DOHH2 (cell line): ENCODE data around the gene PRKAG1.

Source experiments
- H3F3A ChIP-seq: fragments of 200-600 bp; sonication (generic), shearing (Covaris generic); 2 replicates; pipeline ENCODE4 v1.6.0; 2016; ENCODE audit warnings: antibody characterized with exemption, mild to moderate bottlenecking; ENCODE audit not compliant: control insufficient read depth, insufficient read depth
- H3K27ac ChIP-seq: fragments of 200-600 bp; sonication (generic); 2 replicates; pipeline ENCODE4 v1.5.1; 2014; ENCODE audit warnings: low read depth, mild to moderate bottlenecking, low read length, moderate library complexity
- H3K27me3 ChIP-seq: fragments of 200-600 bp; sonication (generic); 2 replicates; pipeline ENCODE4 v1.6.1; 2014; ENCODE audit warnings: mild to moderate bottlenecking, low read length, mixed read lengths; ENCODE audit not compliant: control insufficient read depth
- H3K36me3 ChIP-seq: fragments of 200-600 bp; sonication (generic); 2 replicates; pipeline ENCODE4 v1.6.1; 2014; ENCODE audit warnings: mild to moderate bottlenecking, low read length, moderate library complexity, mixed read lengths; ENCODE audit not compliant: control insufficient read depth
- H3K4me1 ChIP-seq: fragments of 200-600 bp; sonication (generic); 2 replicates; pipeline ENCODE4 v1.6.1; 2014; ENCODE audit warnings: mild to moderate bottlenecking, low read length, mixed read lengths; ENCODE audit not compliant: control insufficient read depth
- H3K4me2 ChIP-seq: fragments of 200-600 bp; sonication (generic); 2 replicates; pipeline ENCODE4 v1.6.0; 2014; ENCODE audit warnings: mild to moderate bottlenecking, low read length, moderate library complexity
- H3K4me3 ChIP-seq: fragments of 200-600 bp; sonication (generic); 2 replicates; pipeline ENCODE4 v1.5.1; 2014; ENCODE audit warnings: mild to moderate bottlenecking, low read length, mixed read lengths
- H3K79me2 ChIP-seq: fragments of 200-600 bp; sonication (generic); 2 replicates; pipeline ENCODE4 v1.6.1; 2014; ENCODE audit warnings: mild to moderate bottlenecking, low read length, mixed read lengths; ENCODE audit not compliant: control insufficient read depth
- H3K9me2 ChIP-seq: fragments of 200-600 bp; sonication (generic); replicated peaks from 2 replicates; pipeline ENCODE4 v1.6.1; 2014; ENCODE audit warnings: mild to moderate bottlenecking, low read length, mixed read lengths; ENCODE audit not compliant: control insufficient read depth
- H3K9me3 ChIP-seq: fragments of 200-600 bp; sonication (generic); 2 replicates; pipeline ENCODE4 v1.6.1; 2014; ENCODE audit warnings: antibody characterized with exemption, low read length, mixed read lengths; ENCODE audit not compliant: control insufficient read depth, insufficient read depth
- H4K20me1 ChIP-seq: fragments of 200-600 bp; sonication (generic); 2 replicates; pipeline ENCODE4 v1.6.0; 2014; ENCODE audit warnings: low read depth, mild to moderate bottlenecking, antibody characterized with exemption, low read length, moderate library complexity; ENCODE audit not compliant: control insufficient read depth, insufficient read depth
- EZH2phosphoT487 ChIP-seq: fragments of 200-600 bp; sonication (generic); IDR thresholded peaks from 2 replicates; pipeline ENCODE4 v1.6.1; 2017; ENCODE audit warnings: borderline replicate concordance, mild to moderate bottlenecking, antibody characterized with exemption, low read length, moderate library complexity, mixed read lengths
- TF ChIP-seq, protein P1 (sequence below): fragments of 200-600 bp; sonication (generic); IDR thresholded peaks from one replicate; pipeline ENCODE4 v1.5.1; 2014; ENCODE audit warnings: antibody characterized with exemption, mild to moderate bottlenecking, low read depth, low read length; ENCODE audit not compliant: poor library complexity, severe bottlenecking

Gene PRKAG1

DNA sequence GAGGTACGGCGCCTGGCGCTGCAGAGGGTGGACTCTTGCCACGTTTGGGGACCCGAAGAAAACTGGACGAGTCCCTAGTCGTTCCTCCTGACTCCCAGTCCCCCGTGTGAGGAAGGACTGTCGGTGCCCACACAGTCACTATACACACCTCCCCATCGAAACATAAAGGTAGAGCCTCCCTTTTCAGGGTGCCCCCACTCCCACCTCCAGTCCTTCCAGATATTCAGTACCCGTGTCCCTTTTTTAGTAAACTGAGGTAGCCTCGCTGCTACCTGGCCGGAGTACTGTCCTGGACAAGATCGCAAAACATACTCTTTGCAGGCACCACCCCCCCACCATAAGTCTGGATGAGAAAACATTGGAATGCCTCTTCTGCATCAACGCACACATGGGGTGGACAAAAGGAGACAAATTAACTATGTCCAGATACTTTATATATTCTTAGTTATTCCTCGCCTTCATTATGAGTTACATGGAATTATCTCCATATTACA is 42.6 kb upstream of the PRKAG1 start:
- peaks cover 57% of the 10 kb centered on the region for H3K79me2 ChIP-seq

DNA sequence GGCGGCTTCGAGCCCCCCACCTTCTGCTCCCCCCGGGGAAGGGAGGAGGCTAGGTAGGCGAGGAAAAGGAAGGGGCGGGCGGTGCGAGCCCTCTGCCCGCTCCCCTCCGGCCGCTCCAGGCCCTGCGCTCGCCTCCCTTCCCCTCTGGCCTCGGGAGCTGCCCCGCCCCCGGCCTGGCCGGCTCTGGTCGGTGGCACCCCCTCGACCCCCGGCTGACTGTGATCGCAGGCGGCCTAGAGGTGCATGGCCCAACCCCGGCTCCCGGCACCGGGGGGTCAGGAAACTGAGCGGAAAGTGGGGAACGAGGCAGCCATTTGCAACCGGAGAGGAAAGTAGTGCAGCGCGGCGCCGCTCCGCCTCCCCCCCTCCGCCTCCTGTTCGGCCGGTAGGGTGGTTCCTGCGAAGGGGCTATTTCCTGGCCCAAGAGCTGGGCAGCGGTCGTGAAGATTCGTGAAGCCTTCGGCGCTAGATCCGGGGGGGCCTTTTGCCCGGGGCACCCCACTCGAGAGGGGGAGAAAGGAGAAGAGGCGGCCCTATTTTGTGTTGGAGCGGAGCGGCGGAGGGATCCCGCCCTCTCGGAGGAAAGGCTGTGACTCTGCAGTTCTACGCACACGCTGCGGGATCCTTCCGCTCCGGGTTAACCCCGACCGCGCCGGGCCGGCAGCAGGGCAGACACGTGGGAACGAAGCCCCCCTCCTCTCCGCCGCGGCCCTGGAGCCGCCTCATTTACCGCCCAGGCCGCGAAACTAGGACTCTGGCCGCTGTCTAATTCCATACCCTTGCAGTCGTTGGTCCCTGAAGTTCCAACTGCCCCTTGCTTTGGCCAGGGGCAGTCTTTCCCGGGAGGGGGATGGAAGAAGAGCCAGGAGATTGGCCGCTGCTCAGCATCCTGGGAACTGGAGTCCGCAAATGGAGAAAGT is 41.9 kb upstream of the PRKAG1 start, which contains the start of gene KMT2D:
Gene KMT2D (minus strand): TSS at position 558 of the 920 bp plus-strand sequence. CDS start 5,470 bp downstream, outside the sequence.
- H4K20me1 ChIP-seq: peaks cover 19% of the 10 kb centered on the region
- peaks cover 27% of the 10 kb centered on the region for H3K36me3 ChIP-seq
- no peaks in the 10 kb centered on the region for H3K27me3 ChIP-seq
- peaks cover 64% of the 10 kb centered on the region for H3K79me2 ChIP-seq
- H3K4me2 ChIP-seq: peak within 1 kb of the TSS; percentile 82
- H3K27ac ChIP-seq: peak within 1 kb of the TSS; percentile 76
- H3F3A ChIP-seq: peaks cover 6% of the 10 kb centered on the region; the same call in 1 of the 2 replicates
- no peaks in the 10 kb centered on the region for H3K9me2 ChIP-seq
- no peak for TF ChIP-seq EZH2phosphoT487
- TF ChIP-seq, protein P1, sequence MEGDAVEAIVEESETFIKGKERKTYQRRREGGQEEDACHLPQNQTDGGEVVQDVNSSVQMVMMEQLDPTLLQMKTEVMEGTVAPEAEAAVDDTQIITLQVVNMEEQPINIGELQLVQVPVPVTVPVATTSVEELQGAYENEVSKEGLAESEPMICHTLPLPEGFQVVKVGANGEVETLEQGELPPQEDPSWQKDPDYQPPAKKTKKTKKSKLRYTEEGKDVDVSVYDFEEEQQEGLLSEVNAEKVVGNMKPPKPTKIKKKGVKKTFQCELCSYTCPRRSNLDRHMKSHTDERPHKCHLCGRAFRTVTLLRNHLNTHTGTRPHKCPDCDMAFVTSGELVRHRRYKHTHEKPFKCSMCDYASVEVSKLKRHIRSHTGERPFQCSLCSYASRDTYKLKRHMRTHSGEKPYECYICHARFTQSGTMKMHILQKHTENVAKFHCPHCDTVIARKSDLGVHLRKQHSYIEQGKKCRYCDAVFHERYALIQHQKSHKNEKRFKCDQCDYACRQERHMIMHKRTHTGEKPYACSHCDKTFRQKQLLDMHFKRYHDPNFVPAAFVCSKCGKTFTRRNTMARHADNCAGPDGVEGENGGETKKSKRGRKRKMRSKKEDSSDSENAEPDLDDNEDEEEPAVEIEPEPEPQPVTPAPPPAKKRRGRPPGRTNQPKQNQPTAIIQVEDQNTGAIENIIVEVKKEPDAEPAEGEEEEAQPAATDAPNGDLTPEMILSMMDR: peak; percentile 16
- H3K4me1 ChIP-seq: peaks cover 43% of the 10 kb centered on the region
- H3K4me3 ChIP-seq: peak within 1 kb of the TSS; percentile 92
- H3K9me3 ChIP-seq: no peaks in the 10 kb centered on the region

More for the DNA sequence above, 42.6 kb upstream of the PRKAG1 start:
- Histone ChIP-seq H3K9me3 (no peaks in the 10 kb centered on the region), H3F3A (peaks cover 6% of the 10 kb centered on the region; the same call in 1 of the 2 replicates), H3K9me2 (no peaks in the 10 kb centered on the region), H3K4me2 (peak overlapping the region; percentile 82), H3K27me3 (no peaks in the 10 kb centered on the region), H3K36me3 (peaks cover 22% of the 10 kb centered on the region), H3K4me1 (peaks cover 35% of the 10 kb centered on the region), H3K4me3 (peak overlapping the region; percentile 92), H4K20me1 (peaks cover 15% of the 10 kb centered on the region), H3K27ac (peak overlapping the region; percentile 76)
- no peak for TF ChIP-seq EZH2phosphoT487
- TF ChIP-seq, protein P1: no peak

DNA sequence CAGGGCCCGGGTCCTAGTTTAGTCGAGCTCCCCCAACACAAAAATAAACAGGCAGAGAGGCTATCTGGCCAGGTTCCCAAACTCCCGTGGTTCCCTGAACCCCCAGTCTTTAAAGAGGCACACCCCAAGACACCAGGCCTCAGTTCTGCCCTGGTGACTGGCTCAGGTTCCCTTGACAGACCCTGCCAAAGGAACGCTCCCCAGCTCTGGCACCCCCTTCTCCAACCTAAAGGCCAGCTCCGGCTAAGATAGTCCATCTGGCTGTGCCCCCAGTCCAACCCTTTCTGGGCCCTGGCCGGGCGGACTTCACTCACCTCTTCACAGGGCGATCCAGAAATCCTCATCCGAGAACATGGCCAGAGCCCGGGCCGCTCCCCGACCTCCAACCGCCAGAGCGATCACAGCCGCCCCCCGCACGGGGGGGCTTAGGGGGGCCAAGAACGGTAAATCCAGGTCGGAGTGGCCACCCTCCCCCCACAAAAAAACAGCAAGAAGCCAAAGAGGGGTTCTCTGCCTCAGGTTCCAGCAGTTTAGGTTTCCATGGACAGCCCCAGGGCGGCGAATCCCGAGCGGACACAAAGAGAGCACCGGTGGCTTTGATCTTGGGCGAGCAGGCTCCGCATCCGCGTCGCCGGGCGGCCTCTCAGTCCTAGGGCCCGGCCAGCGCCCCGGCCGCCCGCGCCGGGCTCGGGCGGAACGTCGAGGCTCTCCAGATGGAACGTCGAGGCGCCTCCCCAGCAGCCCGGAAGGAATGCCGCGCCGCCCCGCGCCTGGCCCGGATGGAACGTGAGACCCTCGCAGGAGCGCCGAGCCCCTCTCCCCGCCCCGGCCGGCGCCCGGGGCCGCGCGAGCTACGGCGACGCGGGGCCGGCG is 41.0 kb upstream of the PRKAG1 start:
- Histone ChIP-seq H3F3A (peaks cover 6% of the 10 kb centered on the region; the same call in 1 of the 2 replicates), H3K4me1 (peaks cover 43% of the 10 kb centered on the region), H3K9me2 (no peaks in the 10 kb centered on the region), H3K4me2 (peak overlapping the region; percentile 82), H3K36me3 (peaks cover 36% of the 10 kb centered on the region), H3K4me3 (peak overlapping the region; percentile 92), H3K27me3 (no peaks in the 10 kb centered on the region), H3K79me2 (peaks cover 74% of the 10 kb centered on the region), H4K20me1 (peaks cover 28% of the 10 kb centered on the region), H3K27ac (peak overlapping the region; percentile 76), H3K9me3 (no peaks in the 10 kb centered on the region)
- no peak for TF ChIP-seq EZH2phosphoT487
- TF ChIP-seq, protein P1: no peak
